WERI-Rb-1 (cell line): ENCODE data around the gene EPB42.
A peak's percentile ranks its signal among the peaks of the same experiment; 100 is the strongest.

Source experiments
- DNase-seq: peaks from one replicate; pipeline ENCODE4 v3.0.0-alpha.2; 2020
- H3K27ac ChIP-seq: fragments of 250-450 bp; sonication (Bioruptor Pico); 2 replicates; pipeline ENCODE4 v1.5.1; 2020; ENCODE audit warnings: mild to moderate bottlenecking, moderate library complexity
- H3K27me3 ChIP-seq: fragments of 250-450 bp; sonication (Bioruptor Pico); 2 replicates; pipeline ENCODE4 v1.5.1; 2021; ENCODE audit warnings: mild to moderate bottlenecking, low read depth, moderate library complexity; ENCODE audit not compliant: insufficient read depth, severe bottlenecking
- H3K36me3 ChIP-seq: fragments of 250-450 bp; sonication (Bioruptor Pico); 2 replicates; pipeline ENCODE4 v1.5.1; 2020; ENCODE audit warnings: mild to moderate bottlenecking, moderate library complexity
- H3K4me3 ChIP-seq: 2 replicates; pipeline ENCODE4 v1.5.1; 2011; ENCODE audit warnings: low read depth, mild to moderate bottlenecking, control low read depth, low read length
- H3K9me3 ChIP-seq: fragments of 250-450 bp; sonication (Bioruptor Pico); 2 replicates; pipeline ENCODE4 v1.5.1; 2021; ENCODE audit warnings: mild to moderate bottlenecking, moderate library complexity; ENCODE audit not compliant: severe bottlenecking
- TF ChIP-seq, protein P1 (sequence below): IDR thresholded peaks from 2 replicates; pipeline ENCODE4 v1.5.1; 2011; ENCODE audit warnings: low read depth, mild to moderate bottlenecking, control low read depth, inconsistent platforms, low read length

Gene EPB42

DNA sequence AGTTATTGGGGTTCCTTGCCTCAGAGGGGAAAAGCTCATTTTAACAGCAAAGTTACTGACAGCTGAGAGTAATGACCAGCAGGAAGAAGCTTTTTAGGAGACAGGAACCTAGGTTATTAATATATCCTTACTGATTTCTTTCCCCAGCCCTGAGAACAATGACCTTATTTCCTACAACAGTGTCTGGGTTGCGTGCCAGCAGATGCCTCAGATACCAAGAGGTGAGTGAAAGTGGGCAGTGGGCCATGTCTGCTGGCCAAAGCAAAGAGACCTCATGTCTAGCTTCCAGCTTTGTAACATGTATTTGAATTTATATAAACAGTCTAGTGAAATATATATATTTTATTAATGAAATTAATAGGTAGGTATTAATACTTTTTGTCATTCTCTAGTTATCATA, 30.6 kb downstream of the EPB42 start:
- TF ChIP-seq, protein P1, sequence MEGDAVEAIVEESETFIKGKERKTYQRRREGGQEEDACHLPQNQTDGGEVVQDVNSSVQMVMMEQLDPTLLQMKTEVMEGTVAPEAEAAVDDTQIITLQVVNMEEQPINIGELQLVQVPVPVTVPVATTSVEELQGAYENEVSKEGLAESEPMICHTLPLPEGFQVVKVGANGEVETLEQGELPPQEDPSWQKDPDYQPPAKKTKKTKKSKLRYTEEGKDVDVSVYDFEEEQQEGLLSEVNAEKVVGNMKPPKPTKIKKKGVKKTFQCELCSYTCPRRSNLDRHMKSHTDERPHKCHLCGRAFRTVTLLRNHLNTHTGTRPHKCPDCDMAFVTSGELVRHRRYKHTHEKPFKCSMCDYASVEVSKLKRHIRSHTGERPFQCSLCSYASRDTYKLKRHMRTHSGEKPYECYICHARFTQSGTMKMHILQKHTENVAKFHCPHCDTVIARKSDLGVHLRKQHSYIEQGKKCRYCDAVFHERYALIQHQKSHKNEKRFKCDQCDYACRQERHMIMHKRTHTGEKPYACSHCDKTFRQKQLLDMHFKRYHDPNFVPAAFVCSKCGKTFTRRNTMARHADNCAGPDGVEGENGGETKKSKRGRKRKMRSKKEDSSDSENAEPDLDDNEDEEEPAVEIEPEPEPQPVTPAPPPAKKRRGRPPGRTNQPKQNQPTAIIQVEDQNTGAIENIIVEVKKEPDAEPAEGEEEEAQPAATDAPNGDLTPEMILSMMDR = no peak
- no peaks in the 10 kb centered on the region for H3K27me3 ChIP-seq
- peaks cover 25% of the 10 kb centered on the region for H3K36me3 ChIP-seq
- no peaks in the 10 kb centered on the region for H3K9me3 ChIP-seq
- DNase-seq = no peak
- H3K27ac ChIP-seq = no peak overlapping the region
- H3K4me3 ChIP-seq = no peak overlapping the region

DNA sequence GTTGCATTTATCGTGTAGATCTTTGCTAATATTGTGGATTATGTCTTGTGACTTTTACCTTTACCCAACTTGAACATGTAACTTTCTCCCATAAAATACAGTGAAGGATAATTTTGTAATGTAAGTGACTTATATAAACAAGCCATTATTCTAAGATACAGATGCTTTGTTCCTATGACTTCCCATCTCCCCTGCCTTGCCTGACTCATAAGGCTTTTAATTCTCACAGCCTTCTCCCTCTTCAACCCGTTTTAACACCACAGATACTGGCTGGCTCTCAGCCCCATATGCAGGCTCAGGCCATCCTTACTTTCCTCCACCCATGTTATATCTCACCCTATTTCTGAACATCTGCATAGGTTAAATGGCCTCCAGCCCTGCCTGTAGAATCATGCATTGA, 31.5 kb downstream of the EPB42 start:
- no peak overlapping the region for H3K4me3 ChIP-seq
- H3K27me3 ChIP-seq = no peaks in the 10 kb centered on the region
- DNase-seq = no peak
- no peak overlapping the region for H3K27ac ChIP-seq
- no peaks in the 10 kb centered on the region for H3K9me3 ChIP-seq
- peaks cover 20% of the 10 kb centered on the region for H3K36me3 ChIP-seq
- TF ChIP-seq, protein P1 = no peak

DNA sequence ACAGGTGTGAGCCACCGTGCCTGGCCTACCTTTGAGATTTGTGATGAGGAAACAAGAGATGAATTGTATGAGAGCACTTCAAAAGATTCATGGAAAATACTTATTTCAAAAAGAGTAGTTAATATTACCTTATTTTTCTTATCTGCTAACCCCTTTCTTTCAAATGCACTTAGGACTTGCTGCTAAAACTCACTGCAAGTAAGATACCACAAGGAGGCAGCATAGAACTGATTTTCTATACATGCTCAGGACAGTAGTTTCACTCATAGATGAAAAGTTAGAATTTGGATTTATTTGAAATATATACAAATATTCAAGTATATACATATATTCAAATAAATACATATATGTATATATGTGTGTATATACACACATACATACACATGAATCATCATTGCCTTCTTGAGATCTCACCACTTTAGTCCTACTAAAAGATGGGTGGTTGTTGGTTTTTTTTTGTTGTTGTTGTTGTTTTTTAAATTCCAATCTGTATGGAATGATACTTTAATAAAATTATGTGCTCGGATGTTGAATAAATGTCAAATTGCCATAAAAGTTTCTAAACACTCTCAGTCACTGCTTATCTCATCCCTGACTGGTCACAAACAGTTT, 33.2 kb downstream of the EPB42 start:
- H3K36me3 ChIP-seq = peaks cover 16% of the 10 kb centered on the region
- no peaks in the 10 kb centered on the region for H3K27me3 ChIP-seq
- no peak overlapping the region for H3K4me3 ChIP-seq
- TF ChIP-seq, protein P1 = peak; percentile 26; the same call in 1 of the 2 replicates
- H3K9me3 ChIP-seq = no peaks in the 10 kb centered on the region
- H3K27ac ChIP-seq = no peak overlapping the region
- DNase-seq = no peak

DNA sequence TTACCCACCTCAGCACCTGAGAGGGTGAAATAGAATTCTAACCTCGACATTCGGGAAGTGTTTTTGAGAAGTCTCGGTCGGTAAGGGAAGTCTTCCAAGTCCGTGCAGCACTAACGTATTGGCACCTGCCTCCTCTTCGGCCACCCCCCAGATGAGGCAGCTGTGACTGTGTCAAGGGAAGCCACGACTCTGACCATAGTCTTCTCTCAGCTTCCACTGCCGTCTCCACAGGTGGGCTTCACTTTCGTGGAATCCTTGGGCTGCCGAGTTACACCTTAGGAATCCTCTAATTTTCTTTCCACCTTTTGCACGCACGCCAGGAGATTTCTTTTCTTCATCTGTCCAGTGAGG, 34.8 kb downstream of the EPB42 start:
- no peaks in the 10 kb centered on the region for H3K9me3 ChIP-seq
- peak overlapping the region; percentile 18; the same call in 1 of the 2 replicates for H3K27ac ChIP-seq
- DNase-seq = no peak
- H3K27me3 ChIP-seq = no peaks in the 10 kb centered on the region
- peak overlapping the region; percentile 64 for H3K4me3 ChIP-seq
- TF ChIP-seq, protein P1 = no peak
- peaks cover 10% of the 10 kb centered on the region for H3K36me3 ChIP-seq

DNA sequence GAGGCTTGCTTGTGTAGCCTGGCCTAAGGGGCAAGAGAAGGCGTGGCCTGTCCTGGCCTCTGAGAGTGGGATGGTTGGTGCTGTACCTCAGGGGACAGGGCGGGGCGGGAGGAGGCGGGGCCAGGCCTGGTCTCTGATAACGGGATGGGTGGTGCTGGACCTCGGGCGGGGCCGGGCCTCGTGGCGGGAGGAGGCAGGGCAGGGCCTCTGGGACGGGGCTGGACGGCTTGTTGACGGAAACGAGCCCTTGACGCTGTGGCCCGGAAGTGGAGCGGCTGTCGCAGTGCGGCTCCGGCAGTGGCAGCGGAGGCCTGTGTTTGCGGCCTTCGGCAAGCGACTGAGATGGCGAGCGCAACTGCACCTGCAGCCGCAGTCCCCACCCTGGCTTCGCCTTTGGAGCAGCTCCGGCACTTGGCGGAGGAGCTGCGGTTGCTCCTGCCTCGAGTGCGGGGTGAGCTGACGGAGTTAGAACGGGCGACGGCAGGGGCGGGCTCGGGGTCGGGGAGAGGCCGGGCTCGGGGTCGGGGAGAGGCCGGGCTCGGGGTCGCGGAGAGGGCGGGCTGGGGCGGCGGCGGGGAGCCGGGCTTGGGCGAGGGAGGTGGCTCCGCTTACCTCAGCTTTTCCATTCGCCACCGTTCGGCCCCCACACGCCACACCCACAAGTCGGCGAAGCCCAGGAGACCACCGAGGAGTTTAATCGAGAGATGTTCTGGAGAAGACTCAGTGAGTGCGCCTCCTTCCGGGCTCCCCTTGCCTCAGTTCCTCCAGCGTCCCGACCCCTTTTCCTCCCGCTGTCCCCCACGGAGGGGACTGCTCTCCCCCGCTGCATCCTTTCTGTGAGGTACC, 35.4 kb downstream of the EPB42 start, which contains the start of gene CCNDBP1:
Gene CCNDBP1 (plus strand): TSS at position 247 of the 846 bp plus-strand sequence. CDS start 96 bp downstream, at position 343.
- peak; percentile 98 for DNase-seq
- TF ChIP-seq, protein P1 = peak; percentile 65
- Histone ChIP-seq H3K27ac (peak within 1 kb of the TSS; percentile 18; the same call in 1 of the 2 replicates), H3K4me3 (peak within 1 kb of the TSS; percentile 64), H3K27me3 (no peaks in the 10 kb centered on the region), H3K9me3 (no peaks in the 10 kb centered on the region), H3K36me3 (peaks cover 5% of the 10 kb centered on the region)
